ENCODE results near the gene ELOVL3. TPM values are rescaled to one million over a fixed set of nuclear protein-coding genes. Genes with fewer than 3 reads are reported as not detected.

ELOVL3 gene
- total RNA-seq, result not detected in 2 replicates

GRCh38 chr10:102225646-102226541, at the start of gene ELOVL3:
Gene ELOVL3, plus strand, starts transcription at chr10:102226299. Its CDS starts 250 bp downstream, at chr10:102226549.

GRCh38 chr10:102241444-102242117, 15.5 kb downstream of the ELOVL3 start, which contains the start of gene PITX3:
Gene PITX3, minus strand, starts transcription at chr10:102241512. Its CDS starts 9,432 bp downstream, at chr10:102232080.

GRCh38 chr10:102245082-102245931, 19.2 kb downstream of the ELOVL3 start, which contains the start of gene GBF1:
Gene GBF1, plus strand, starts transcription at chr10:102245532. Its CDS starts 13,407 bp downstream, at chr10:102258939.

Other genes with a start within 250 kb of the ELOVL3 start
- 4.0 and 6.0 TPM in 2 replicates for gene ARMH3, start 170.1 kb upstream of the ELOVL3 start, total RNA-seq
- 51.8 and 62.2 TPM in 2 replicates for gene HPS6, start 160.9 kb upstream of the ELOVL3 start, total RNA-seq
- gene LDB1, start 105.9 kb upstream of the ELOVL3 start, total RNA-seq, result 32.2 and 32.3 TPM in 2 replicates
- gene PPRC1, start 93.3 kb upstream of the ELOVL3 start, total RNA-seq, result 12.3 and 18.5 TPM in 2 replicates
- 55.8 and 66.3 TPM in 2 replicates for gene NOLC1, start 73.9 kb upstream of the ELOVL3 start, total RNA-seq
- gene PITX3, start 15.2 kb downstream of the ELOVL3 start, total RNA-seq, result not detected in 2 replicates
- 13.2 and 14.0 TPM in 2 replicates for gene GBF1, start 19.2 kb downstream of the ELOVL3 start, total RNA-seq
- gene NFKB2, start 169.4 kb downstream of the ELOVL3 start, total RNA-seq, result 5.3 and 42.4 TPM in 2 replicates
- gene PSD, start 192.5 kb downstream of the ELOVL3 start, total RNA-seq, result 0.43 and 4.6 TPM in 2 replicates
- 8.4 and 9.8 TPM in 2 replicates for gene FBXL15, start 194.5 kb downstream of the ELOVL3 start, total RNA-seq
- gene CUEDC2, start 206.3 kb downstream of the ELOVL3 start, total RNA-seq, result 39.2 and 53.5 TPM in 2 replicates
- 3.1 and 5.1 TPM in 2 replicates for gene C10orf95, start 225.2 kb downstream of the ELOVL3 start, total RNA-seq